Measurements from ENCODE around the gene METTL17. TPM values are rescaled to one million over a fixed set of nuclear protein-coding genes. Genes with fewer than 3 reads are reported as not detected.
A peak's percentile ranks its signal among the peaks of the same experiment; 100 is the strongest.
"Not testable (repeated sequence)": the region's sequence is repeated elsewhere in the genome, so short reads cannot be mapped to it uniquely, and the experiment has no call there.

Gene METTL17, protein sequence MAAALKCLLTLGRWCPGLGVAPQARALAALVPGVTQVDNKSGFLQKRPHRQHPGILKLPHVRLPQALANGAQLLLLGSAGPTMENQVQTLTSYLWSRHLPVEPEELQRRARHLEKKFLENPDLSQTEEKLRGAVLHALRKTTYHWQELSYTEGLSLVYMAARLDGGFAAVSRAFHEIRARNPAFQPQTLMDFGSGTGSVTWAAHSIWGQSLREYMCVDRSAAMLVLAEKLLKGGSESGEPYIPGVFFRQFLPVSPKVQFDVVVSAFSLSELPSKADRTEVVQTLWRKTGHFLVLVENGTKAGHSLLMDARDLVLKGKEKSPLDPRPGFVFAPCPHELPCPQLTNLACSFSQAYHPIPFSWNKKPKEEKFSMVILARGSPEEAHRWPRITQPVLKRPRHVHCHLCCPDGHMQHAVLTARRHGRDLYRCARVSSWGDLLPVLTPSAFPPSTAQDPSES
- total RNA-seq, result 10 to 100 TPM; 92.0 to 94.8 TPM
- 81.1 TPM for polyA plus RNA-seq (2013, experiment 1 of 2)
- polyA plus RNA-seq (2013, experiment 2 of 2), result 78.9 TPM
- 27.4 to 175 (median 91.1) reads per million in 172 experiments for total RNA-seq

DNA sequence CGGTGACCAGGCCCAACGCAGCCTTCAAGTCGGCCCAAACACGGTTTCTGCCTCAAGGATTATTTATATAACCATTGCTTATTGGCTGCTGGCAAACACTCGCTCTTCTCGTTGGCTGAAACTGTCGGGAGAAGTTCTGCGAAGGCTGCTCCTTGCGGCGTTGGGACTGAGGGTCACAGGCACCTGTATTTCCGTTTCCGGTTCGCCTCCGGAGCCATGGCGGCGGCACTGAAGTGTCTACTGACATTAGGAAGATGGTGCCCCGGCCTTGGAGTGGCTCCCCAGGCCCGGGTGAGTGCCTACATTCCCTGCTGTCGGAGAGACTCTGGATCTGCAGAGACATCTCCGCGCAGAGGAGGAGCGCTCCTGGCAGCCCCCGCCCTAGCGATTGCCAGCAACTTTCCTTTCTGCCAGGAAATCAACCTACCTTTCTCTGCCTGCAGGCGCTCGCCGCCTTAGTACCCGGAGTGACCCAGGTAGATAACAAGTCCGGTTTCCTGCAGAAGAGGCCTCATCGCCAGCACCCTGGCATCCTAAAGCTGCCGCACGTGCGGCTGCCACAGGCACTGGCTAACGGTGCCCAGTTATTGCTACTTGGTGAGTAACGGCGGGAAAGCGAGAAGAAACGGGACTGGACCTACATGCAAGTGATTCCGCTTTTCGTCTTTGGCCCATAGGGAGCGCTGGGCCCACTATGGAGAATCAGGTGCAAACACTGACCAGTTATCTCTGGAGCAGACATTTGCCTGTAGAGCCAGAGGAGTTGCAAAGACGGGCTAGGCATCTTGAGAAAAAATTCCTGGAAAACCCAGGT is at the start of gene METTL17:
Gene METTL17 (plus strand): TSS at position 194 of the 814 bp plus-strand sequence. CDS start 23 bp downstream, at position 217.
- H3K9me3 ChIP-seq (ENCODE audit: control insufficient read depth in 1 of 2, insufficient read depth in 1 of 2, low read length in 2 of 2), result no peaks in the 10 kb centered on the region
- DNase-seq (peak; percentile 72 to 95 (median 80)), ATAC-seq (ENCODE audit: poor library complexity) (peak; percentile 92)
- intact Hi-C loops (cut with DNase I, micrococcal nuclease), result loop anchor here in 1 of 2 experiments (2.0 kb wide), 1 partner anchor 113 kb away; no protein-coding TSS in a partner anchor
- H3K4me1 ChIP-seq (ENCODE audit: insufficient read depth, low read length), result peaks cover 24% of the 10 kb centered on the region
- H3K4me3 Mint-ChIP-seq, result peak within 1 kb of the TSS; percentile 90
- H3K27me3 Mint-ChIP-seq, result no peaks in the 10 kb centered on the region
- H3K4me1 Mint-ChIP-seq (ENCODE audit: low read depth), result peaks cover 38% of the 10 kb centered on the region
- peak within 1 kb of the TSS; percentile 95 for H3K4me3 ChIP-seq (ENCODE audit: low read length)
- peak within 1 kb of the TSS; percentile 92 for H3K27ac Mint-ChIP-seq
- peak within 1 kb of the TSS; percentile 59 to 73 for H3K27ac ChIP-seq (ENCODE audit: low read depth in 1 of 2, low read length in 2 of 2)
- ChIA-PET POLR2A (no interaction called here), CTCF (interaction anchor here (0.8 to 2.2 kb wide), 2 partner anchors 19 to 115 kb away, joined by 3 to 16 read pairs; no protein-coding TSS in a partner anchor)
- TF ChIP-seq, protein P1, sequence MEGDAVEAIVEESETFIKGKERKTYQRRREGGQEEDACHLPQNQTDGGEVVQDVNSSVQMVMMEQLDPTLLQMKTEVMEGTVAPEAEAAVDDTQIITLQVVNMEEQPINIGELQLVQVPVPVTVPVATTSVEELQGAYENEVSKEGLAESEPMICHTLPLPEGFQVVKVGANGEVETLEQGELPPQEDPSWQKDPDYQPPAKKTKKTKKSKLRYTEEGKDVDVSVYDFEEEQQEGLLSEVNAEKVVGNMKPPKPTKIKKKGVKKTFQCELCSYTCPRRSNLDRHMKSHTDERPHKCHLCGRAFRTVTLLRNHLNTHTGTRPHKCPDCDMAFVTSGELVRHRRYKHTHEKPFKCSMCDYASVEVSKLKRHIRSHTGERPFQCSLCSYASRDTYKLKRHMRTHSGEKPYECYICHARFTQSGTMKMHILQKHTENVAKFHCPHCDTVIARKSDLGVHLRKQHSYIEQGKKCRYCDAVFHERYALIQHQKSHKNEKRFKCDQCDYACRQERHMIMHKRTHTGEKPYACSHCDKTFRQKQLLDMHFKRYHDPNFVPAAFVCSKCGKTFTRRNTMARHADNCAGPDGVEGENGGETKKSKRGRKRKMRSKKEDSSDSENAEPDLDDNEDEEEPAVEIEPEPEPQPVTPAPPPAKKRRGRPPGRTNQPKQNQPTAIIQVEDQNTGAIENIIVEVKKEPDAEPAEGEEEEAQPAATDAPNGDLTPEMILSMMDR (IDR thresholded peaks at IDR 0.05), result no peak
- H3K27me3 ChIP-seq (ENCODE audit: control insufficient read depth in 1 of 2, insufficient read depth in 2 of 2, low read length in 2 of 2), result no peaks in the 10 kb centered on the region
- H3K36me3 ChIP-seq (ENCODE audit: insufficient read depth, low read length), result peaks cover 33% of the 10 kb centered on the region
- peaks cover 51% of the 10 kb centered on the region for H3K36me3 Mint-ChIP-seq (ENCODE audit: low read depth)
- no peaks in the 10 kb centered on the region for H3K9me3 Mint-ChIP-seq

DNA sequence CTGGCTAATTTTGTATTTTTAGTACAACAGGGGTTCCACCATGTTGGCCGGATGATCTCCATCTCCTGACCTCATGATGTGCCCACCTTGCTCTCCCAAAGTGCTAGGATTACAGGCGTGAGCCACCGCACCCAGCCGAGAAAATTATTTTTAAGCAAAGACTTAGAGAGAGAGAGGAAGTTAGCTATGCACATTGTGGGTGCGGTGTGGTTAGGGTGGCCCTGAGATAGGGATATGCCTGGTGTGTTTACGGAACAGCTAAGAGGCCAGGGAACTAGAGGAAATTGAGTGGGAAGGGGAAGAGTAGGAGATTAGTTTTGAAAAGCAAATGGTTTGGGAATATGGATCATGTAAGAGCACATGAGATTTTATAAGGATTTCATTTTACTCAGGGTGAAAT is 44.6 kb upstream of the METTL17 start:
- H3K4me3 ChIP-seq (ENCODE audit: low read length); H3K36me3 ChIP-seq (ENCODE audit: insufficient read depth, low read length); ATAC-seq (ENCODE audit: poor library complexity); H3K9me3 Mint-ChIP-seq; intact Hi-C loops (cut with DNase I, micrococcal nuclease); H3K4me3 Mint-ChIP-seq; POLR2A ChIA-PET; H3K27ac ChIP-seq (ENCODE audit: low read depth in 1 of 2, low read length in 2 of 2); H3K36me3 Mint-ChIP-seq (ENCODE audit: low read depth); H3K4me1 ChIP-seq (ENCODE audit: insufficient read depth, low read length); CTCF ChIA-PET; H3K9me3 ChIP-seq (ENCODE audit: control insufficient read depth in 1 of 2, insufficient read depth in 1 of 2, low read length in 2 of 2): not testable (repeated sequence)
- Mint-ChIP-seq H3K4me1 (ENCODE audit: low read depth) (peaks cover 24% of the 10 kb centered on the region), H3K27ac (peak overlapping the region; percentile 2), H3K27me3 (peaks cover 20% of the 10 kb centered on the region)
- peaks cover 6 to 12% of the 10 kb centered on the region in 2 experiments for H3K27me3 ChIP-seq (ENCODE audit: control insufficient read depth in 1 of 2, insufficient read depth in 2 of 2, low read length in 2 of 2)
- DNase-seq, result peak in 2 of 14 experiments; percentile 13 to 20

DNA sequence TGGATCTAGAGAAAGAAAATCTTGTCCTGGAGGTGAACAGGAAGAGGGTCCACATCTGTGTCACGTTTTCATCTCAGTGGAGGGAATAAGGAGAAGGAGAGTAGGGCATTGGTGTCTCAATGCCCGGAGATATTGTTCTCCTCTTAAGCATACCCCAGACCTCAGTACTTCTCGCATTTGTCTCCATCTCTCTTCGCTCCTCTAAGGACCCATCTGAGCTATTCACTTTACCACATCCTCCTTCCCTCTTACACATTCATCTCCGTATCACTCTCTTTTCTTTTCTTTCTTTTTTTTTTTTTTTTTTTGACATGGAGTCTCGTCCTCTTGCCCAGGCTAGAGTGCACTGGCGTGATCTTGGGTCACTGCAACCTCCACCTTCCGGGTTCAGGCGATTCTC is 43.1 kb upstream of the METTL17 start:
- H3K27me3 ChIP-seq (ENCODE audit: control insufficient read depth in 1 of 2, insufficient read depth in 2 of 2, low read length in 2 of 2); intact Hi-C loops (cut with DNase I, micrococcal nuclease); H3K36me3 ChIP-seq (ENCODE audit: insufficient read depth, low read length); DNase-seq; H3K4me3 ChIP-seq (ENCODE audit: low read length); H3K27ac Mint-ChIP-seq; H3K9me3 ChIP-seq (ENCODE audit: control insufficient read depth in 1 of 2, insufficient read depth in 1 of 2, low read length in 2 of 2); H3K4me3 Mint-ChIP-seq; H3K27ac ChIP-seq (ENCODE audit: low read depth in 1 of 2, low read length in 2 of 2); POLR2A ChIA-PET; H3K4me1 ChIP-seq (ENCODE audit: insufficient read depth, low read length); H3K36me3 Mint-ChIP-seq (ENCODE audit: low read depth); CTCF ChIA-PET; H3K9me3 Mint-ChIP-seq: not testable (repeated sequence)
- H3K27me3 Mint-ChIP-seq, result peaks cover 20% of the 10 kb centered on the region
- ATAC-seq (ENCODE audit: poor library complexity), result peak; percentile 61
- peaks cover 24% of the 10 kb centered on the region for H3K4me1 Mint-ChIP-seq (ENCODE audit: low read depth)

DNA sequence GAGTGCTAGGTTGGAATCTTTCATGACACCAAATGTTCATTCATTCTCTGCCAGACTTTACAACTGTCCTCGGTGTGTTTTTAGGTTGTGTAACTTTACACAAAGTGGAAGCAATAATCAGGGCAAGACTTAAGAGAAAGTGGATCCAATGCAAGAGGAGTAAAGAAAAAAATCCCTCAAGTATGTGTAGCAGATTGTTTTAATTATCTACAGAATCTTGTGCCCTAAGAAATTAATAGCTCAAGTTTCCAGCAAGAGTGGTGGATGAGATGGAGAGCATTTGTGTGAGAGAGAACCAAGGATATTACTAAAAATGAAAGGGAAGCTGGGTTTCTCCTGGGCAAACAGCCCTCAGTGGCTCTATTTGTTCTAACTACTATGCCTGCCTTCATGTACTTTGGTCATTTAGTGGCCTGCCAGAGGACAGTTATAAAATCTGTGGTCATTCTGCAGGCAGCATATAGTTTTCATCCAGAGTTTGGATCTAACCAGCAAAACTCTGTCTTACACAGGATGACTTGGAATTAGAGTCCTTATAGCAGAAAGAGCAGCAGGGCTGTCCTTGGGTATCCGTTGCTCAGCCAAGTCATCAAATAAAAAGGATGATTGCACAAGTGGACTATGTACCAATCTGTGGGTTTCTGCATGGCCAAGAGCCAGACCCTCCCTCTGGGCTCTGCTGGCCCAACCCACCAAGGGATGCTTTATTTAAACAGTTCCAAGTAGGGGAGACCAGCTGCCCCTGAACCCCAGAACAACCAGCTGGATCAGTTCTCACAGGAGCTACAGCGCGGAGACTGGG is 34.8 kb upstream of the METTL17 start, which contains the start of gene RNASE2:
Gene RNASE2 (plus strand): TSS at position 752 of the 802 bp plus-strand sequence. CDS start 285 bp downstream, outside the sequence.
- H3K36me3 ChIP-seq (ENCODE audit: insufficient read depth, low read length); H3K4me1 ChIP-seq (ENCODE audit: insufficient read depth, low read length); DNase-seq; intact Hi-C loops (cut with DNase I, micrococcal nuclease); H3K4me3 ChIP-seq (ENCODE audit: low read length); H3K27me3 ChIP-seq (ENCODE audit: control insufficient read depth in 1 of 2, insufficient read depth in 2 of 2, low read length in 2 of 2); ATAC-seq (ENCODE audit: poor library complexity); H3K9me3 Mint-ChIP-seq; POLR2A ChIA-PET; H3K27ac ChIP-seq (ENCODE audit: low read depth in 1 of 2, low read length in 2 of 2); H3K27me3 Mint-ChIP-seq; H3K9me3 ChIP-seq (ENCODE audit: control insufficient read depth in 1 of 2, insufficient read depth in 1 of 2, low read length in 2 of 2); H3K36me3 Mint-ChIP-seq (ENCODE audit: low read depth): not testable (repeated sequence)
- peaks cover 23% of the 10 kb centered on the region for H3K4me1 Mint-ChIP-seq (ENCODE audit: low read depth)
- peak within 1 kb of the TSS; percentile 15 for H3K27ac Mint-ChIP-seq
- H3K4me3 Mint-ChIP-seq, result peak within 1 kb of the TSS; percentile 56
- CTCF ChIA-PET, result interaction anchor here (1.1 kb wide), 1 partner anchor 16 kb away, joined by 4 read pairs; no protein-coding TSS in a partner anchor

DNA sequence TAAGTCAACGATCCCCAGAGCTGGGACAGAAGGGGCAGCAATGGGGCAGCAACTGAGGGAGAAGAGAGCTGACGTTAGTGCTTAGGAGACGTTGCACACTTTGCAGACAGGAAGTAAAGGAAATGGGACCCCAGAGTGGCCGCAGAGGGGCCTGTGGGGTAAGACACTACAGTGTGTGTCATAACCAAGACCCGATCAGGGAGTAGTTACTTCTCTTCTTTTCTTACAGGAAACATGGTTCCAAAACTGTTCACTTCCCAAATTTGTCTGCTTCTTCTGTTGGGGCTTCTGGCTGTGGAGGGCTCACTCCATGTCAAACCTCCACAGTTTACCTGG is 34.3 kb upstream of the METTL17 start:
- H3K9me3 Mint-ChIP-seq; H3K27ac Mint-ChIP-seq; H3K4me3 Mint-ChIP-seq; DNase-seq; H3K9me3 ChIP-seq (ENCODE audit: control insufficient read depth in 1 of 2, insufficient read depth in 1 of 2, low read length in 2 of 2); H3K36me3 ChIP-seq (ENCODE audit: insufficient read depth, low read length); H3K4me3 ChIP-seq (ENCODE audit: low read length); H3K27ac ChIP-seq (ENCODE audit: low read depth in 1 of 2, low read length in 2 of 2); POLR2A ChIA-PET; H3K27me3 Mint-ChIP-seq; ATAC-seq (ENCODE audit: poor library complexity); intact Hi-C loops (cut with DNase I, micrococcal nuclease); H3K4me1 ChIP-seq (ENCODE audit: insufficient read depth, low read length); H3K27me3 ChIP-seq (ENCODE audit: control insufficient read depth in 1 of 2, insufficient read depth in 2 of 2, low read length in 2 of 2); H3K36me3 Mint-ChIP-seq (ENCODE audit: low read depth): not testable (repeated sequence)
- H3K4me1 Mint-ChIP-seq (ENCODE audit: low read depth), result peaks cover 23% of the 10 kb centered on the region
- CTCF ChIA-PET, result interaction anchor here (1.1 kb wide), 1 partner anchor 15 kb away, joined by 4 read pairs; no protein-coding TSS in a partner anchor

All from CD4-positive, alpha-beta T cell (primary cell).